ENCODE data around the gene CA14.
"Not testable (repeated sequence)": the region's sequence is repeated elsewhere in the genome, so short reads cannot be mapped to it uniquely, and the experiment has no call there.

Gene CA14

DNA sequence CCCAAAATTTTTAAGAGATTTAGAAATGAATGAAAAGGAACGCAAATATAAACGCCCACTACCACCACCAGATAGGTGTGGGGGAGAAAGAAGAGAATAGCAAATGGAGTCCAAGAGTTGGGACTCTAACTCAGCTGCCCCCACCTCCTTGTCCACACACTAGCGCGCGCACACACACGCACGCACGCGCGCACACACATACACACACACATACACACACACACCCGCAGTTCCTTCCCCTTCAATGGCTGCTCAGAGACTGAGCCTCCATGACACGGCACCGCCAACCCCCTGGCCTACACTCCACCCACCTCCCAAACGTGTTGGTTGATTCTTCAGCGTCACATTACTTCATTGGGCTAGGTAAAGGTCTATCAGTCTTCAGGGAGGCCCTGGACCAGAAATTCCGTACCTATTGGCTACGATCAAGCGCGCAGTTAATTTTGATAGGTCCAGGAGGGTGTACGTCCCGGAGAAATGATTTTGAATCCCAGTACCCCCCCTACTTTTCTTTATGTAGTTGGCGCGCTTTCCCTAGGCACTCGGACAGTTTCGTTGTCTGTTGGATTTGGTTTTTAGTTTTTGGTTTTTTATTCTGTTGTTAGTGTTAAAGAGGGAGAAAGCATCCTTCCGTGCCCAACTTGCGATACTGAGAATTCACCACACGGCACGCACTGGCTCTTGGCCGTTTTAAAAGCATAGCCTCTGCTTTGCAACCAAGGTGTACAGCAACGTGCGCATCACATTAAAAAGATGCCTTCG is 21.5 kb upstream of the CA14 start, which contains the start of gene ANP32E:
Gene ANP32E, minus strand, starts transcription at position 261 of the 762 bp plus-strand sequence. CDS start 326 bp downstream, outside the sequence.
- WGBS (ENCODE audit: insufficient coverage) = 0% methylated on average over 11 of the region's 33 CpGs
- Histone ChIP-seq H3K4me1 (ENCODE audit: control extremely low read depth in 1 of 4, control insufficient read depth in 4 of 4, insufficient read depth in 4 of 4, low read length in 3 of 4) (peaks cover 10 to 24% (median 18%) of the 10 kb centered on the region in 4 experiments), H3K4me3 (ENCODE audit: control insufficient read depth in 1 of 7, extremely low read depth in 1 of 7, insufficient read depth in 4 of 7, low read depth in 2 of 7, low read length in 6 of 7) (peak within 1 kb of the TSS; percentile 77 to 100 (median 91)), H3K9me3 (ENCODE audit: control extremely low read depth in 1 of 5, control insufficient read depth in 4 of 5, insufficient read depth in 2 of 5, low read depth in 1 of 5, low read length in 4 of 5) (no peaks in the 10 kb centered on the region), H3K27ac (ENCODE audit: insufficient read depth in 1 of 2, low read depth in 1 of 2, low read length in 2 of 2, poor library complexity in 1 of 2, severe bottlenecking in 2 of 2) (peak within 1 kb of the TSS; percentile 84 to 94), H3K36me3 (ENCODE audit: control insufficient read depth in 4 of 4, insufficient read depth in 4 of 4, low read length in 3 of 4) (peaks cover 0 to 3% (median 0%) of the 10 kb centered on the region in 4 experiments), H3K27me3 (replicated peaks in 2 of 5; ENCODE audit: control insufficient read depth in 4 of 5, insufficient read depth in 5 of 5, low read length in 4 of 5) (no peaks in the 10 kb centered on the region)
- POLR2A ChIA-PET = interaction anchor here (1.4 kb wide), 1 partner anchor 33 kb away, joined by 3 read pairs; the partner anchor contains the start of gene APH1A
- CTCF ChIA-PET = interaction anchor here (0.7 kb wide), 1 partner anchor 15 kb away, joined by 3 read pairs; no protein-coding TSS in a partner anchor
- DNase-seq = peak; percentile 99 to 100 (median 100)

DNA sequence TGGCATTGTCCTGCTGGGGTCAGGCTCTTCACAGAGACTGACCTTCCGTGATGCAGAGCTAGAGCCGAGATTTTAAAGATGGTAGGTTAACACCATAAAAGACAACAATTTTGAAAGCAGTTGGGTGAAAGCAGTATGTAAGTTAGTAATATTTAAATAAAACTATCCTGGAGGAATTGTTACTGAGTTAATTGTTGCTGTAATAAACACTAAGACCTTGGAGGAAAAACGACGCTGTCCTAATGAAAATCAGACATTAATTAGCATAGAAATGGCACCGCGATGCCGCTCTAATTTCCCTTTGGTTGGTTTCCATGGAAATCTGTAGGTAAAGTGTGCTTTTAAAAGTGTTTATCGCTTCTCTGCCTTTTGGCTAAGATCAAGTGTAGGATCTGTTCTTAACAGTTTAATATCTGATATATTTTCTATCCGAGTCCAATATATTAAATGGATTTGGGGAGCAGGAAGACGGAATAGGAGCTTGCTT is 20.9 kb upstream of the CA14 start:
- Histone ChIP-seq H3K36me3 (ENCODE audit: control insufficient read depth in 4 of 4, insufficient read depth in 4 of 4, low read length in 3 of 4) (peaks cover 0 to under 1% (median 0%) of the 10 kb centered on the region in 4 experiments), H3K27me3 (replicated peaks in 2 of 5; ENCODE audit: control insufficient read depth in 4 of 5, insufficient read depth in 5 of 5, low read length in 4 of 5) (no peaks in the 10 kb centered on the region), H3K9me3 (ENCODE audit: control extremely low read depth in 1 of 5, control insufficient read depth in 4 of 5, insufficient read depth in 2 of 5, low read depth in 1 of 5, low read length in 4 of 5) (no peaks in the 10 kb centered on the region), H3K4me1 (ENCODE audit: control extremely low read depth in 1 of 4, control insufficient read depth in 4 of 4, insufficient read depth in 4 of 4, low read length in 3 of 4) (peaks cover 10 to 24% (median 18%) of the 10 kb centered on the region in 4 experiments), H3K27ac (ENCODE audit: insufficient read depth in 1 of 2, low read depth in 1 of 2, low read length in 2 of 2, poor library complexity in 1 of 2, severe bottlenecking in 2 of 2) (peak overlapping the region in 1 of 2 experiments; percentile 62), H3K4me3 (ENCODE audit: control insufficient read depth in 1 of 7, extremely low read depth in 1 of 7, insufficient read depth in 4 of 7, low read depth in 2 of 7, low read length in 6 of 7) (peak overlapping the region; percentile 31 to 100 (median 91))
- WGBS (ENCODE audit: insufficient coverage) = 20% methylated on average over 3 of the region's 10 CpGs
- ChIA-PET POLR2A (interaction anchor here (1.4 kb wide), 1 partner anchor 32 kb away, joined by 3 read pairs; the partner anchor contains the start of gene APH1A), CTCF (no interaction called here)
- no peak for DNase-seq

- DNase-seq; H3K36me3 ChIP-seq (ENCODE audit: control insufficient read depth in 4 of 4, insufficient read depth in 4 of 4, low read length in 3 of 4); H3K9me3 ChIP-seq (ENCODE audit: control extremely low read depth in 1 of 5, control insufficient read depth in 4 of 5, insufficient read depth in 2 of 5, low read depth in 1 of 5, low read length in 4 of 5); CTCF ChIA-PET; H3K27ac ChIP-seq (ENCODE audit: insufficient read depth in 1 of 2, low read depth in 1 of 2, low read length in 2 of 2, poor library complexity in 1 of 2, severe bottlenecking in 2 of 2); POLR2A ChIA-PET; H3K27me3 ChIP-seq (replicated peaks in 2 of 5; ENCODE audit: control insufficient read depth in 4 of 5, insufficient read depth in 5 of 5, low read length in 4 of 5): not testable (repeated sequence)
- WGBS (ENCODE audit: insufficient coverage) = 89% methylated on average over 12 of the region's 13 CpGs
- H3K4me1 ChIP-seq (ENCODE audit: control extremely low read depth in 1 of 4, control insufficient read depth in 4 of 4, insufficient read depth in 4 of 4, low read length in 3 of 4) = peaks cover 10 to 24% (median 18%) of the 10 kb centered on the region in 4 experiments
- peak overlapping the region in 1 of 7 experiments; percentile 99 for H3K4me3 ChIP-seq (ENCODE audit: control insufficient read depth in 1 of 7, extremely low read depth in 1 of 7, insufficient read depth in 4 of 7, low read depth in 2 of 7, low read length in 6 of 7)
Observed at GRCh38 chr1:150237176-150237575, 20.4 kb upstream of the CA14 start.

DNA sequence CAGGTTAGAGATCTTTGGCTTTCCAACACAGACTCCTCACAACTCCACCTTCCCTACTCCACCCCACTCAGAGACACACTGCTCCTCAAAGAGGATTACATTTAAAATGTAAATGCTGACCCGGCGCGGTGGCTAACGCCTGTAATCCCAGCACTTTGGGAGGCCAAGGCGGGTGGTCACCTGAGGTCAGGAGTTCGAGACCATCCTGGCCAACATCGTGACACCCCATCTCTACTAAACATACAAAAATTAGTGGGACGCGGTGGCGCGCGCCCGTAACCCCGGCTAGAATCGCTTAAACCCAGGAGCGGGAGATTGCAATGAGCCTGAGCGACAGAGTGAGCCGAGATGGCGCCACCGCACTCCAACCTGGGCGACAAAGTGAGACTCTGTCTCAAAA is 19.8 kb upstream of the CA14 start:
- 93% methylated on average over 8 of the region's 21 CpGs for WGBS (ENCODE audit: insufficient coverage)
- Histone ChIP-seq H3K36me3 (ENCODE audit: control insufficient read depth in 4 of 4, insufficient read depth in 4 of 4, low read length in 3 of 4) (no peaks in the 10 kb centered on the region), H3K4me3 (ENCODE audit: control insufficient read depth in 1 of 7, extremely low read depth in 1 of 7, insufficient read depth in 4 of 7, low read depth in 2 of 7, low read length in 6 of 7) (no peak overlapping the region), H3K9me3 (ENCODE audit: control extremely low read depth in 1 of 5, control insufficient read depth in 4 of 5, insufficient read depth in 2 of 5, low read depth in 1 of 5, low read length in 4 of 5) (no peaks in the 10 kb centered on the region), H3K4me1 (ENCODE audit: control extremely low read depth in 1 of 4, control insufficient read depth in 4 of 4, insufficient read depth in 4 of 4, low read length in 3 of 4) (peaks cover 10 to 23% (median 18%) of the 10 kb centered on the region in 4 experiments), H3K27me3 (replicated peaks in 2 of 5; ENCODE audit: control insufficient read depth in 4 of 5, insufficient read depth in 5 of 5, low read length in 4 of 5) (no peaks in the 10 kb centered on the region), H3K27ac (ENCODE audit: insufficient read depth in 1 of 2, low read depth in 1 of 2, low read length in 2 of 2, poor library complexity in 1 of 2, severe bottlenecking in 2 of 2) (no peak overlapping the region)
- no peak for DNase-seq
- ChIA-PET CTCF (no interaction called here), POLR2A (no interaction called here)

DNA sequence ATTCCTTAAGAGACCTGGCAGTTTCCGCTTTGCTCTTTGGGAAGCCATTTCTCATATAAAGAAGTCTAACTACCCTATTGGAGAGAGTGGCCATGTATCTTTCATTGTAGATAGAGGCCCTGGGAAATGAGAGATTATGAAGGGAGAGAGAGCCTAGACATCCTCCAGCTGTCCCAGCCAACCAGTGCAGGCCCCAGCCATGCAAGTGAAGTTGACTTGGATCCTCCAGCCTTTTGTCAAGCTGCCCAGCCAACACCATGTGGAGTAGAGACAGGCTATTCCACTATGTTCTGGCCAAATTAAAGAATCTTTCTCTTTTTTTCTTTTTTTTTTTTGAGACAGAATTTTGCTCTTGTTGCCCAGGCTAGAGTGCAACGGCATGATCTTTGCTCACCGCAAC is 14.6 kb upstream of the CA14 start:
- no peak for DNase-seq
- H3K9me3 ChIP-seq (ENCODE audit: control extremely low read depth in 1 of 5, control insufficient read depth in 4 of 5, insufficient read depth in 2 of 5, low read depth in 1 of 5, low read length in 4 of 5) = no peaks in the 10 kb centered on the region
- ChIA-PET POLR2A (interaction anchor here (0.6 kb wide), 1 partner anchor 272 kb away, joined by 3 read pairs; no protein-coding TSS in a partner anchor), CTCF (interaction anchor here (0.6 to 0.9 kb wide), 2 partner anchors 9 to 171 kb away, joined by 4 read pairs; no protein-coding TSS in a partner anchor)
- no peaks in the 10 kb centered on the region for H3K27me3 ChIP-seq (replicated peaks in 2 of 5; ENCODE audit: control insufficient read depth in 4 of 5, insufficient read depth in 5 of 5, low read length in 4 of 5)
- no CpG with 5 or more reads among the region's 3 CpGs for WGBS (ENCODE audit: insufficient coverage)
- H3K36me3 ChIP-seq (ENCODE audit: control insufficient read depth in 4 of 4, insufficient read depth in 4 of 4, low read length in 3 of 4) = no peaks in the 10 kb centered on the region
- no peak overlapping the region for H3K27ac ChIP-seq (ENCODE audit: insufficient read depth in 1 of 2, low read depth in 1 of 2, low read length in 2 of 2, poor library complexity in 1 of 2, severe bottlenecking in 2 of 2)
- no peak overlapping the region for H3K4me3 ChIP-seq (ENCODE audit: control insufficient read depth in 1 of 7, extremely low read depth in 1 of 7, insufficient read depth in 4 of 7, low read depth in 2 of 7, low read length in 6 of 7)
- no peaks in the 10 kb centered on the region for H3K4me1 ChIP-seq (ENCODE audit: control extremely low read depth in 1 of 4, control insufficient read depth in 4 of 4, insufficient read depth in 4 of 4, low read length in 3 of 4)

GRCh38 chr1:150249936-150250335 is 7.6 kb upstream of the CA14 start:
- no peaks in the 10 kb centered on the region for H3K9me3 ChIP-seq (ENCODE audit: control extremely low read depth in 1 of 5, control insufficient read depth in 4 of 5, insufficient read depth in 2 of 5, low read depth in 1 of 5, low read length in 4 of 5)
- H3K27ac ChIP-seq (ENCODE audit: insufficient read depth in 1 of 2, low read depth in 1 of 2, low read length in 2 of 2, poor library complexity in 1 of 2, severe bottlenecking in 2 of 2) = no peak overlapping the region
- H3K4me1 ChIP-seq (ENCODE audit: control extremely low read depth in 1 of 4, control insufficient read depth in 4 of 4, insufficient read depth in 4 of 4, low read length in 3 of 4) = peaks cover 0 to 5% (median 0%) of the 10 kb centered on the region in 4 experiments
- ChIA-PET CTCF (interaction anchor here (0.6 to 1.5 kb wide), 2 partner anchors 9 to 11 kb away, joined by 4 to 6 read pairs; no protein-coding TSS in a partner anchor), POLR2A (no interaction called here)
- no peaks in the 10 kb centered on the region for H3K27me3 ChIP-seq (replicated peaks in 2 of 5; ENCODE audit: control insufficient read depth in 4 of 5, insufficient read depth in 5 of 5, low read length in 4 of 5)
- no peaks in the 10 kb centered on the region for H3K36me3 ChIP-seq (ENCODE audit: control insufficient read depth in 4 of 4, insufficient read depth in 4 of 4, low read length in 3 of 4)
- no CpG with 5 or more reads among the region's 2 CpGs for WGBS (ENCODE audit: insufficient coverage)
- no peak overlapping the region for H3K4me3 ChIP-seq (ENCODE audit: control insufficient read depth in 1 of 7, extremely low read depth in 1 of 7, insufficient read depth in 4 of 7, low read depth in 2 of 7, low read length in 6 of 7)
- no peak for DNase-seq
